Left cardiac atrium (tissue), 4 donors: ENCODE measurements around the gene CCDC13. TPM values are rescaled to one million over a fixed set of nuclear protein-coding genes. Genes with fewer than 3 reads are reported as not detected.
A peak's percentile ranks its signal among the peaks of the same experiment; 100 is the strongest.

Experiments used
- ATAC-seq, 2 donors: fragments of 200-7000 bp; cut with Tn5 transposase; one replicate each; pipeline ENCODE4 v1.9.1; 2020; ENCODE audit warnings: mild to moderate bottlenecking in 2 of 2, moderate library complexity in 2 of 2
- DNase-seq: peaks from one replicate; pipeline ENCODE4 v3.0.0-alpha.2; 2020
- intact Hi-C, 2 donors: fragments of 100-400 bp; cut with DNase I; formaldehyde crosslinking; loops; one replicate each; pipeline versions ENCODE4 v1.14.1 to v1.15.1; 2022 to 2023
- total RNA-seq, 2 donors: library from RNA; stranded (reverse); fragmentation: NEBNext Ultra II Directional; extraction: Animal tissue kit (Norgen Biotek cat#: 25700); gene quantifications; one replicate each; pipeline ENCODE4 v1.2.1, GENCODE V29; 2021
- donor health status: DM: no; HTN: yes; CAD: no.
- donor health status: DM: no; HTN: yes; CAD: no; lungs with severe emphysema.
- donor health status: DM: yes; HTN: yes; CAD: no.
- donor health status: Dilated cardiomyopathy.

The CCDC13 gene
- total RNA-seq, 2 donors from 2014 or later: 1.0 TPM; not detected in 1

- no peak for ATAC-seq
- intact Hi-C loops: loop anchor here in 1 of 2 donors (10.0 kb wide), 1 partner anchor 173 kb away; the partner anchor contains the start of gene SEC22C
These were observed 14.9 kb downstream of the CCDC13 start for GRCh38 chr3:42758126-42758525.

GRCh38 chr3:42756681-42757213 is 16.3 kb downstream of the CCDC13 start:
- ATAC-seq (no peak), DNase-seq (no peak)
- intact Hi-C loops: loop anchor here in 1 of 2 donors (10.0 kb wide), 1 partner anchor 172 kb away; the partner anchor contains the start of gene SEC22C

More at GRCh38 chr3:42758126-42758525, 14.9 kb downstream of the CCDC13 start:
- DNase-seq: no peak

GRCh38 chr3:42755681-42756578 is 17.1 kb downstream of the CCDC13 start:
- ATAC-seq (peak; percentile 54 to 67), DNase-seq (no peak)
- intact Hi-C loops: loop anchor here in 1 of 2 donors (10.0 kb wide), 1 partner anchor 171 kb away; the partner anchor contains the start of gene SEC22C

GRCh38 chr3:42753757-42754156 is 19.3 kb downstream of the CCDC13 start:
- intact Hi-C loops: loop anchor here in 1 of 2 donors (10.0 kb wide), 1 partner anchor 169 kb away; the partner anchor contains the start of gene SEC22C
- ATAC-seq: no peak
- DNase-seq: no peak

GRCh38 chr3:42752961-42753360 is 20.1 kb downstream of the CCDC13 start:
- intact Hi-C loops: loop anchor here in 1 of 2 donors (10.0 kb wide), 1 partner anchor 168 kb away; the partner anchor contains the start of gene SEC22C
- ATAC-seq: no peak
- DNase-seq: no peak

- ATAC-seq (no peak), DNase-seq (no peak)
- intact Hi-C loops: loop anchor here in 1 of 2 donors (10.0 kb wide), 1 partner anchor 168 kb away; the partner anchor contains the start of gene SEC22C
These were observed 20.6 kb downstream of the CCDC13 start for GRCh38 chr3:42752441-42752840.

- ATAC-seq (peak in 1 of 2 donors; percentile 19), DNase-seq (no peak)
- intact Hi-C loops: loop anchor here in 1 of 2 donors (10.0 kb wide), 1 partner anchor 167 kb away; the partner anchor contains the start of gene SEC22C
These were observed 21.4 kb downstream of the CCDC13 start for GRCh38 chr3:42751609-42752008.

- DNase-seq: no peak
- ATAC-seq: no peak
- intact Hi-C loops: loop anchor here in 1 of 2 donors (10.0 kb wide), 1 partner anchor 166 kb away; the partner anchor contains the start of gene SEC22C
These were observed 22.2 kb downstream of the CCDC13 start for GRCh38 chr3:42750834-42751233.

GRCh38 chr3:42749753-42750231 is 23.3 kb downstream of the CCDC13 start:
- intact Hi-C loops: loop anchor here in 1 of 2 donors (10.0 kb wide), 1 partner anchor 165 kb away; the partner anchor contains the start of gene SEC22C
- ATAC-seq (peak; percentile 20 to 40), DNase-seq (no peak)

GRCh38 chr3:42749025-42749752 is 23.9 kb downstream of the CCDC13 start:
- DNase-seq: no peak
- ATAC-seq: no peak
- intact Hi-C loops: no loop called here

- no peak for ATAC-seq
- intact Hi-C loops: no loop called here
- no peak for DNase-seq
These were observed 25.5 kb downstream of the CCDC13 start for GRCh38 chr3:42747581-42747980.

GRCh38 chr3:42746455-42747450 is 26.3 kb downstream of the CCDC13 start:
- intact Hi-C loops: no loop called here
- ATAC-seq: peak in 1 of 2 donors; percentile 27
- no peak for DNase-seq

- DNase-seq (no peak), ATAC-seq (no peak)
These were observed 27.1 kb downstream of the CCDC13 start for GRCh38 chr3:42745776-42746454.

GRCh38 chr3:42745291-42745745 is 27.7 kb downstream of the CCDC13 start:
- DNase-seq: no peak
- ATAC-seq: no peak
- intact Hi-C loops: loop anchor here in 1 of 2 donors (2.0 kb wide), 2 partner anchors 85 to 173 kb away; no protein-coding TSS in a partner anchor

More at GRCh38 chr3:42745776-42746454, 27.1 kb downstream of the CCDC13 start:
- intact Hi-C loops: loop anchor here in 1 of 2 donors (2.0 kb wide), 2 partner anchors 85 to 173 kb away; no protein-coding TSS in a partner anchor

- no peak for DNase-seq
- intact Hi-C loops: loop anchor here in 1 of 2 donors (2.0 kb wide), 1 partner anchor 41 kb away; the partner anchor contains the start of gene HHATL
These were observed 29.7 kb downstream of the CCDC13 start for GRCh38 chr3:42743204-42743995.

GRCh38 chr3:42742688-42743087 is 30.4 kb downstream of the CCDC13 start:
- DNase-seq: no peak
- no peak for ATAC-seq
- intact Hi-C loops: loop anchor here in 1 of 2 donors (2.0 kb wide), 1 partner anchor 40 kb away; the partner anchor contains the start of gene HHATL

More at GRCh38 chr3:42743204-42743995, 29.7 kb downstream of the CCDC13 start:
- ATAC-seq: no peak
